Neural cell (in vitro differentiated cells): ENCODE measurements around the gene MSANTD4. TPM values are rescaled to one million over a fixed set of nuclear protein-coding genes. Genes with fewer than 3 reads are reported as not detected.

Source experiments
- H2AFZ ChIP-seq: fragments of 200-600, 300-800 bp; sonication (generic), shearing (Covaris generic); 2 replicates; pipeline ENCODE4 v1.6.0; 2014; ENCODE audit warnings: low read depth, mild to moderate bottlenecking, antibody characterized with exemption, low read length, moderate library complexity
- H3F3A ChIP-seq: fragments of 200-600 bp; shearing (Covaris generic); 2 replicates; pipeline ENCODE4 v1.6.1; 2016; ENCODE audit warnings: mild to moderate bottlenecking, moderate library complexity, mixed read lengths, antibody characterized with exemption, low read length; ENCODE audit not compliant: insufficient read depth, poor library complexity, severe bottlenecking
- H3K27ac ChIP-seq: fragments of 200-600, 300-800 bp; sonication (generic), shearing (Covaris generic); 2 replicates; pipeline ENCODE4 v1.5.1; 2014; ENCODE audit warnings: mild to moderate bottlenecking, low read length, moderate library complexity
- H3K27me3 ChIP-seq: fragments of 300-800, 200-600 bp; sonication (generic), shearing (Covaris generic); 2 replicates; pipeline ENCODE4 v1.6.0; 2014; ENCODE audit warnings: mild to moderate bottlenecking, low read depth, low read length, moderate library complexity; ENCODE audit not compliant: insufficient read depth
- H3K36me3 ChIP-seq: fragments of 300-800, 200-600 bp; sonication (generic), shearing (Covaris generic); 2 replicates; pipeline ENCODE4 v1.5.1; 2014; ENCODE audit warnings: mild to moderate bottlenecking, antibody characterized with exemption, low read length, moderate library complexity; ENCODE audit not compliant: insufficient read depth
- H3K4me2 ChIP-seq: fragments of 300-800, 200-600 bp; sonication (generic), shearing (Covaris generic); 2 replicates; pipeline ENCODE4 v1.6.0; 2014; ENCODE audit warnings: mild to moderate bottlenecking, low read length
- H3K4me3 ChIP-seq: fragments of 300-800, 200-600 bp; sonication (generic), shearing (Covaris generic); 2 replicates; pipeline ENCODE4 v1.5.1; 2014; ENCODE audit warnings: mild to moderate bottlenecking, low read length, moderate library complexity
- H3K79me2 ChIP-seq: fragments of 200-600 bp; shearing (Covaris generic); replicated peaks from 2 replicates; pipeline ENCODE4 v1.6.0; 2014; ENCODE audit warnings: mild to moderate bottlenecking, low read length, moderate library complexity; ENCODE audit not compliant: insufficient read depth
- H3K9ac ChIP-seq: fragments of 300-800, 200-600 bp; sonication (generic), shearing (Covaris generic); 2 replicates; pipeline ENCODE4 v1.6.1; 2016; ENCODE audit warnings: mild to moderate bottlenecking, low read length, mixed read lengths
- H3K9me2 ChIP-seq: fragments of 200-600 bp; shearing (Covaris generic); 2 replicates; pipeline ENCODE4 v1.6.1; 2016; ENCODE audit warnings: mild to moderate bottlenecking, low read length, mixed read lengths; ENCODE audit not compliant: insufficient read depth
- H3K9me3 ChIP-seq: fragments of 200-600, 300-800 bp; sonication (generic), shearing (Covaris generic); 2 replicates; pipeline ENCODE4 v1.6.1; 2016; ENCODE audit warnings: mild to moderate bottlenecking, mixed run types, low read length, moderate library complexity, mixed read lengths
- H4K20me1 ChIP-seq: fragments of 200-600 bp; shearing (Covaris generic); 2 replicates; pipeline ENCODE4 v1.6.1; 2016; ENCODE audit warnings: mild to moderate bottlenecking, mixed run types; ENCODE audit not compliant: insufficient read depth
- CTCF ChIP-seq: fragments of 450-650 bp; IDR thresholded peaks from 2 replicates; pipeline ENCODE4 v1.5.1; 2014; ENCODE audit warnings: antibody characterized with exemption, mild to moderate bottlenecking, moderate library complexity; ENCODE audit not compliant: poor library complexity, severe bottlenecking
- EP300 ChIP-seq: fragments of 450-650 bp; conservative IDR thresholded peaks from 2 replicates; pipeline ENCODE4 v1.6.1; 2014; ENCODE audit warnings: antibody characterized with exemption, mild to moderate bottlenecking, moderate library complexity; ENCODE audit not compliant: poor library complexity, severe bottlenecking
- EZH2 ChIP-seq: fragments of 200-600, 300-800 bp; shearing (Covaris generic), sonication (generic); IDR thresholded peaks from 2 replicates; pipeline ENCODE4 v1.6.1; 2014; ENCODE audit warnings: antibody characterized with exemption, low read length, borderline replicate concordance, mild to moderate bottlenecking; ENCODE audit not compliant: insufficient read depth, poor library complexity, severe bottlenecking
- MXI1 ChIP-seq: fragments of 450-650 bp; conservative IDR thresholded peaks from 2 replicates; pipeline ENCODE4 v1.6.1; 2014; ENCODE audit warnings: antibody characterized with exemption, mild to moderate bottlenecking; ENCODE audit not compliant: poor library complexity, severe bottlenecking
- POLR2AphosphoS5 ChIP-seq: IDR thresholded peaks from 2 replicates; pipeline ENCODE4 v1.6.1; 2012
- RAD21 ChIP-seq: fragments of 450-650 bp; conservative IDR thresholded peaks from 2 replicates; pipeline ENCODE4 v1.6.1; 2014; ENCODE audit warnings: antibody characterized with exemption, mild to moderate bottlenecking, moderate library complexity
- REST ChIP-seq: IDR thresholded peaks from 2 replicates; pipeline ENCODE4 v1.6.1; 2012; ENCODE audit warnings: borderline replicate concordance
- SMC3 ChIP-seq: fragments of 450-650 bp; conservative IDR thresholded peaks from 2 replicates; pipeline ENCODE4 v1.6.1; 2014; ENCODE audit warnings: antibody characterized with exemption, mild to moderate bottlenecking, moderate library complexity; ENCODE audit not compliant: poor library complexity
- TAF1 ChIP-seq: IDR thresholded peaks from 2 replicates; pipeline ENCODE4 v1.6.1; 2012; ENCODE audit warnings: low read depth
- polyA plus RNA-seq: library from polyadenylated mRNA; depleted of rRNA; stranded (reverse); fragments of >200 nt; gene quantifications from 2 replicates; pipeline ENCODE4 v1.2.3, GENCODE V29; 2014

MSANTD4 gene
- polyA plus RNA-seq, 1 donor from 2014 or later, result 48.4 TPM

GRCh38 chr11:106047631-106048030, 25.6 kb upstream of the MSANTD4 start:
- Histone ChIP-seq H3K79me2 (no peaks in the 10 kb centered on the region), H2AFZ (no peak overlapping the region), H3K9ac (no peak overlapping the region), H3K9me3 (no peaks in the 10 kb centered on the region), H3K36me3 (no peaks in the 10 kb centered on the region), H3F3A (no peaks in the 10 kb centered on the region), H3K4me2 (no peak overlapping the region), H3K9me2 (no peaks in the 10 kb centered on the region), H4K20me1 (no peaks in the 10 kb centered on the region), H3K27me3 (no peaks in the 10 kb centered on the region), H3K4me3 (no peak overlapping the region), H3K27ac (no peak overlapping the region)
- TF ChIP-seq CTCF (no peak), TAF1 (no peak), RAD21 (no peak), EZH2 (no peak), POLR2AphosphoS5 (no peak), REST (no peak), EP300 (no peak)

- Histone ChIP-seq H2AFZ (no peak overlapping the region), H3K9me3 (no peaks in the 10 kb centered on the region), H3K4me2 (no peak overlapping the region), H3K4me3 (no peak overlapping the region), H3K27ac (no peak overlapping the region), H3K9me2 (no peaks in the 10 kb centered on the region), H3K36me3 (no peaks in the 10 kb centered on the region), H3K79me2 (no peaks in the 10 kb centered on the region), H3K27me3 (no peaks in the 10 kb centered on the region), H3F3A (no peaks in the 10 kb centered on the region), H3K9ac (no peak overlapping the region), H4K20me1 (no peaks in the 10 kb centered on the region)
- no peak for TF ChIP-seq RAD21
Measured at GRCh38 chr11:106043540-106043939, 21.5 kb upstream of the MSANTD4 start.

- no peaks in the 10 kb centered on the region for H3K27me3 ChIP-seq
Measured at GRCh38 chr11:106032861-106033260, 10.8 kb upstream of the MSANTD4 start.

More at GRCh38 chr11:106032861-106033260, 10.8 kb upstream of the MSANTD4 start:
- no peaks in the 10 kb centered on the region for H3K9me3 ChIP-seq
- no peak for TF ChIP-seq EZH2
- no peak for TF ChIP-seq MXI1
- TF ChIP-seq EP300, result no peak
- no peak for TF ChIP-seq SMC3
- TF ChIP-seq POLR2AphosphoS5, result no peak
- no peak for TF ChIP-seq REST
- TF ChIP-seq CTCF, result no peak
- TF ChIP-seq RAD21, result no peak
- H3K9ac ChIP-seq, result no peak overlapping the region
- no peak overlapping the region for H3K27ac ChIP-seq
- H3K9me2 ChIP-seq, result no peaks in the 10 kb centered on the region
- no peaks in the 10 kb centered on the region for H3K36me3 ChIP-seq
- no peaks in the 10 kb centered on the region for H4K20me1 ChIP-seq
- H3K4me2 ChIP-seq, result no peak overlapping the region
- H3K79me2 ChIP-seq, result no peaks in the 10 kb centered on the region
- H3K4me3 ChIP-seq, result no peak overlapping the region
- no peaks in the 10 kb centered on the region for H3F3A ChIP-seq
- no peak overlapping the region for H2AFZ ChIP-seq
